Fibroblast of mammary gland (primary cell): ENCODE results near the gene KCNJ6.
"Not testable (repeated sequence)": the region's sequence is repeated elsewhere in the genome, so short reads cannot be mapped to it uniquely, and the experiment has no call there.

ENCODE experiments used
- DNase-seq: peaks from one replicate; pipeline ENCODE4 v3.0.0-alpha.2; 2010; ENCODE audit warnings: low read depth
- H3K4me3 ChIP-seq: 2 replicates; pipeline ENCODE4 v1.5.1; 2011; ENCODE audit warnings: low read depth, mild to moderate bottlenecking, low read length, moderate library complexity; ENCODE audit not compliant: control insufficient read depth
- CTCF ChIP-seq: conservative IDR thresholded peaks from 2 replicates; pipeline ENCODE4 v1.5.1; 2011; ENCODE audit warnings: low read depth, low read length, inconsistent platforms; ENCODE audit not compliant: control insufficient read depth, insufficient read depth

The KCNJ6 gene

GRCh38 chr21:37593740-37594471, 322.4 kb downstream of the KCNJ6 start:
- no peak for DNase-seq
- no peak overlapping the region for H3K4me3 ChIP-seq
- TF ChIP-seq CTCF: no peak

GRCh38 chr21:37593015-37593414, 323.2 kb downstream of the KCNJ6 start:
- TF ChIP-seq CTCF: no peak
- DNase-seq: no peak
- H3K4me3 ChIP-seq: no peak overlapping the region

- no peak for DNase-seq
- no peak overlapping the region for H3K4me3 ChIP-seq
- no peak for TF ChIP-seq CTCF
These were observed 323.8 kb downstream of the KCNJ6 start for GRCh38 chr21:37592496-37592895.

- DNase-seq, H3K4me3 ChIP-seq: not testable (repeated sequence)
These were observed 324.3 kb downstream of the KCNJ6 start for GRCh38 chr21:37591994-37592393.

GRCh38 chr21:37590836-37591235, 325.4 kb downstream of the KCNJ6 start:
- not testable (repeated sequence) for H3K4me3 ChIP-seq, DNase-seq

GRCh38 chr21:37588644-37589043, 327.6 kb downstream of the KCNJ6 start:
- not testable (repeated sequence) for H3K4me3 ChIP-seq, DNase-seq

- no peak for DNase-seq
- H3K4me3 ChIP-seq: no peak overlapping the region
- no peak for TF ChIP-seq CTCF
These were observed 328.6 kb downstream of the KCNJ6 start for GRCh38 chr21:37587635-37588177.

GRCh38 chr21:37587203-37587602, 329.1 kb downstream of the KCNJ6 start:
- no peak for TF ChIP-seq CTCF
- no peak overlapping the region for H3K4me3 ChIP-seq
- DNase-seq: no peak
